Effector memory CD8-positive, alpha-beta T cell (primary cell): ENCODE measurements around the gene EEF1AKMT1.

Experiments used
- ATAC-seq: fragments of 150-1000 bp; cut with Tn5 transposase; replicated peaks from 2 replicates; pipeline ENCODE4 v1.10.0; 2021; ENCODE audit warnings: mild to moderate bottlenecking, moderate library complexity
- DNase-seq, 3 experiments: peaks; one replicate each; pipeline ENCODE4 v3.0.0; 2021
- H3K27ac Mint-ChIP-seq, 2 donors: one replicate each; pipeline ENCODE4 v1.8.0; 2022; ENCODE audit warnings: mild to moderate bottlenecking in 2 of 2, mixed read lengths in 2 of 2, moderate library complexity in 2 of 2
- H3K27me3 Mint-ChIP-seq, 2 donors: one replicate each; pipeline ENCODE4 v1.8.0; 2022; ENCODE audit warnings: mixed read lengths in 2 of 2
- H3K36me3 Mint-ChIP-seq: one replicate; pipeline ENCODE4 v1.8.0; 2022; ENCODE audit warnings: mild to moderate bottlenecking, moderate library complexity, mixed read lengths; ENCODE audit not compliant: insufficient read depth
- H3K4me1 Mint-ChIP-seq, 2 donors: one replicate each; pipeline ENCODE4 v1.8.0; 2022; ENCODE audit warnings: low read depth in 2 of 2, mixed read lengths in 2 of 2
- H3K4me3 Mint-ChIP-seq, 2 donors: one replicate each; pipeline ENCODE4 v1.8.0; 2022; ENCODE audit warnings: mild to moderate bottlenecking in 2 of 2, mixed read lengths in 2 of 2, moderate library complexity in 2 of 2
- H3K9me3 Mint-ChIP-seq, 2 donors: one replicate each; pipeline ENCODE4 v1.8.0; 2022; ENCODE audit warnings: mixed read lengths in 2 of 2

Gene EEF1AKMT1

DNA sequence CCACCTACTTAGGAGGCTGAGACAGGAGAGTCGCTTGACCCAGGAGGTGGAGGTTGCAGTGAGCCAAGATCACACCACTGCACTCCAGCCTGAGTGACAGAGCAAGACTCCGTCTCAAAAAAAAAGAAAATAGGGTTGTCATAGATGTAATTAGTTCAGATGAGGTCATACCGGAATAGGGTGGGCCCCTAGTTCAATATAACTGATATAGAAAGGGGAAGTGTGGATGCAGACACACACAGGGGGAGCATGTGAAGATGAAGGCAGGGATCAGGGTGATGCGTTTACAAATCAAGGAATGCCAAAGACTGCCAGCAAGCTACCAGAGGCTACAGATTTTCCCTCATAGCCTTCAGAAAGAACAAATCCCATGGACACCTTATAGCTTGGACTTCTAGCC is 24.3 kb upstream of the EEF1AKMT1 start:
- Mint-ChIP-seq H3K36me3 (peaks cover 40% of the 10 kb centered on the region), H3K27ac (peak overlapping the region; percentile 35 to 57)

DNA sequence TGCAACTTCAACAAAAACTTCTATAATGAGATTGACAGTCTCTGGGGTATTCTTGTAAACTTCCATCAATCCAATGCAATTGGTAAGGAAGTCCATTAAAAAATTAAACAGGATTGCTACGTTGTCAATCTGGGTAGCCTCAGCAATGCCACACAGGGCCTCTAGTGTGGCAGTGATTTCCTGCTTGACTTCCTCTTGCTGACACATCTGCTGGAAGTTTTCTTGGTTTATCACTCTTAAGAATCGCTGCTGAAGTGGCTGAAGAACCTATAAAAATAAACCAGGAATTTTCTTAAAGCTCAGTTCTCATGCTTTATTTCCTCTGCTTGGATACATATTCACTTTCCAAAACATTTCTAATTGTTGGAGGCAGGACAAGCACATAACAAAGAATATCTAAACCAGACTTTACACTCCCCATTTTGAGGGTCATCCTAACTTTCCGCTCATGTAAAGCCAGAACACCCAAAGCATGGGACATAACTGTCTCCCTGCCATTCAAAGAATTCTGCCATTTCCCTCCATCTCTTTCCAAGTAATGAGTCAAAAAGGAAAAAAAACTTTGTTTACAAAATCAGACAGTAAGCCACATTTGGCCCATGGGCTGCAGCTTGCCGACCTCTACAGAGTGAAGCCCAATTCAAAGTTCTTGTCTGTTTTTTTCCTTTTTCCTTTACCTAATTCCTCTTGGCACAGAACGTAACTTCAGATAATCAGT is 23.2 kb upstream of the EEF1AKMT1 start:
- Mint-ChIP-seq H3K9me3 (no peaks in the 10 kb centered on the region), H3K27ac (peak overlapping the region; percentile 35 to 57), H3K36me3 (peaks cover 38% of the 10 kb centered on the region), H3K4me3 (no peak overlapping the region), H3K27me3 (no peaks in the 10 kb centered on the region), H3K4me1 (peaks cover 8% of the 10 kb centered on the region in 2 donors)
- DNase-seq (no peak), ATAC-seq (no peak)

More for the DNA sequence above, 24.3 kb upstream of the EEF1AKMT1 start:
- ATAC-seq (no peak), DNase-seq (no peak)
- H3K4me1 Mint-ChIP-seq: peaks cover 8% of the 10 kb centered on the region in 2 donors
- H3K4me3 Mint-ChIP-seq: no peak overlapping the region
- no peaks in the 10 kb centered on the region for H3K27me3 Mint-ChIP-seq
- H3K9me3 Mint-ChIP-seq: no peaks in the 10 kb centered on the region

DNA sequence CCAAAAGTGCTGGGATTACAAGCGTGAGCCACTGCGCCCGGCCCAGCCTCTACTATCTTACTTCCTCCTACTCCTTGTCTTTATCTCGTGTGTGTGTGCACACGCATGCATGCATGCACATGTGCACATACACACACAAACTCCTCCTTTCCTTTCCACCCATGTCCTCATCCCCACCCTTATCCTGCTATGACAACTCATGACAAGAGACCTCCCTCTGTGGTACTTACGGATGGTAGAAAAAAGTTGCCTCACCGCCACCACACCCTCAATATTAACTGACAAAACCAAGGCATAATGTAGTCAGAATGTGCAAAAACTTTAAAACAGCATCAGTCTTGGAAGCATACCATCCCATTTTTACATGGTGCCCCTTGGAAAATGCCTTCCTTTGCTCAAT is 15.9 kb upstream of the EEF1AKMT1 start:
- DNase-seq (no peak), ATAC-seq (no peak)
- Mint-ChIP-seq H3K9me3 (no peaks in the 10 kb centered on the region), H3K4me3 (no peak overlapping the region), H3K36me3 (peaks cover 24% of the 10 kb centered on the region), H3K27me3 (no peaks in the 10 kb centered on the region), H3K27ac (peak overlapping the region in 1 of 2 donors; percentile 31), H3K4me1 (peaks cover 0 to 4% of the 10 kb centered on the region in 2 donors)

DNA sequence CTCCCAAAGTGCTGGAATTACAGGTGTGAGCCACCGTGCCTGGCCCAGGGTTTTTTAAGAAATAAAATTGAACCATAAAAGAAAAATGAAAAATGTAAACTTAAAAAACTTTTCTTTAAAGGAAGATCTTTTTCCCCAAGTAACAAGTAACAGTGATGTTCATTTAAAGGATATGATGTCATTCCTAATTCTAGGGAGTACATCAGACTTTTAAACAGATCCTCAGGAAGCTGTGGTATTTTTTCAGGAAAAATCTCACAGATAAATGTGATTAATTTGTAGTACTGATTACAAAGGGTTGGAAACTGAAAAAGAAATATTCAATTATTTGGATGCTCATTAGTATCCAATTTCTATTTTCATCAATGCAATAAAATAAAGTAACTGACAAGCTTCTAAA is 14.6 kb upstream of the EEF1AKMT1 start:
- no peaks in the 10 kb centered on the region for H3K9me3 Mint-ChIP-seq
- ATAC-seq (no peak), DNase-seq (no peak)
- peaks cover 26% of the 10 kb centered on the region for H3K36me3 Mint-ChIP-seq
- peaks cover 0 to 4% of the 10 kb centered on the region in 2 donors for H3K4me1 Mint-ChIP-seq
- no peak overlapping the region for H3K27ac Mint-ChIP-seq
- H3K27me3 Mint-ChIP-seq: no peaks in the 10 kb centered on the region
- no peak overlapping the region for H3K4me3 Mint-ChIP-seq

DNA sequence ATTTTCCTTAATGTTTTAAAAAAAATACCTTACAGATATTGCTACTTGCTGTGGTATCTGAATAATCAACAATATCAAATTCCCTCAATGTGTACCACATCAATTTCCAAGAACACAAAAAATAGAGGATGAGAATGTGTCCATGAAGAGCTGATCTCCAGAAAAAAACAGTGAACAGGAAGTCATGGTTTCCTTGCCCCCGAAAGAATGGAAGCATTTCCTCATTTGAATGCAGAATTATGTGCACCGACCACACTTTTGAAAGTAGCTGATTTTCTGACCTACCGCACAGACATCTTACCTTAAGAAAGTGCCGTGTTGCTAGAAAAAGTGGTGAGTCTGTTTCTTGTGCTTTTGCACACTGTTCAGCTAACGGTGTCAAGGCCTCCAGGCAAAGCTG is 13.4 kb upstream of the EEF1AKMT1 start:
- no peak for DNase-seq
- no peaks in the 10 kb centered on the region for H3K27me3 Mint-ChIP-seq
- H3K9me3 Mint-ChIP-seq: no peaks in the 10 kb centered on the region
- ATAC-seq: no peak
- peaks cover 26% of the 10 kb centered on the region for H3K36me3 Mint-ChIP-seq
- H3K27ac Mint-ChIP-seq: no peak overlapping the region
- peaks cover 0 to 4% of the 10 kb centered on the region in 2 donors for H3K4me1 Mint-ChIP-seq
- no peak overlapping the region for H3K4me3 Mint-ChIP-seq

DNA sequence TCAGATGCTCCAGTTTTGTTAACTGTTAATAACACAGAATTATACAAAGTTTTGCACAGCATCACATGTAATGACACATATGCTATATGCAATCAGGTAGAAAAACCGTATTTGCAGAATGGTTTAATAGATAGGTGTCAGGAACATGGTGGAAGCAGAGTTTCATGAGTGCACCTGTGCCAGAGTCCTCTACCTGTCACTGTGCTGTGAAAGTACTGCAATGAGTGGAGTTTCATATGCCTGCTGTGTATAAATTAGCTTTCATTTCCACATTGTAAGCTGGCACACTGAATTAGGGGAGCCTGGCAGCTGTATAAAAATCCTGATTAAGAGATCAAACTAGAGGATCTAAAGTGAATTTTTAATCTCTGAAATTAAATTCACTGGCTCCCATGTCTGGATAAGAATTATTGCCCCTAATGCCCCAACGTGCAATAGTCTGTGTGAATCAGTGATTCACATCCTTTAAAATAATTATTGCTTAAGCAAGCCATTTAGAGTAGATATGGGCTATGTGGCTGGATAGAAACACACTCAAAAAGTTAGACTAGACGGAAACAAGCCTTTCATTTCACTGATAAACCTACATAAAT is 8.5 kb upstream of the EEF1AKMT1 start:
- no peak for DNase-seq

DNA sequence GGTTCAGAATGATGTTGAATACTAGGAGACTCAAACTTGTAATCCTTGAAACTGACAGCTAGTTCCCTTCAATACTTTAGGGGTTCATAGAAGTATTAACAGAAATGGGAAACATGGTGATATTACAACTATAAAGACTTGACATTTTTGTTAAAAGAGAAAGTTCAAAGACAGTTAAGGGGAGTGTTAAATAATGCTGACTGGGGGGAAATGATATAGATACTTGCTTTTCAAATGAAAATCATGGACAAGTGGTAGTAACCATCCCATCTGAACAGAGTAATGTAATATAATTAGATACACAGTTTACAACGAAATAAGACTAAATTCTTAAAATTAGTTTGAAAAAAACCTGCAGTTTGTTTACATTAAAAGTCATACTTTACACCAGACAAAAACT is 6.6 kb upstream of the EEF1AKMT1 start:
- Mint-ChIP-seq H3K4me1 (no peaks in the 10 kb centered on the region), H3K9me3 (no peaks in the 10 kb centered on the region), H3K27me3 (no peaks in the 10 kb centered on the region), H3K4me3 (no peak overlapping the region), H3K36me3 (peaks cover 10% of the 10 kb centered on the region), H3K27ac (peak overlapping the region in 1 of 2 donors; percentile 65)
- ATAC-seq: no peak
- no peak for DNase-seq

More for the DNA sequence above, 8.5 kb upstream of the EEF1AKMT1 start:
- ATAC-seq: no peak
- H3K36me3 Mint-ChIP-seq: peaks cover 15% of the 10 kb centered on the region
- H3K4me1 Mint-ChIP-seq: no peaks in the 10 kb centered on the region
- no peak overlapping the region for H3K27ac Mint-ChIP-seq
- H3K27me3 Mint-ChIP-seq: no peaks in the 10 kb centered on the region
- H3K4me3 Mint-ChIP-seq: no peak overlapping the region
- no peaks in the 10 kb centered on the region for H3K9me3 Mint-ChIP-seq

DNA sequence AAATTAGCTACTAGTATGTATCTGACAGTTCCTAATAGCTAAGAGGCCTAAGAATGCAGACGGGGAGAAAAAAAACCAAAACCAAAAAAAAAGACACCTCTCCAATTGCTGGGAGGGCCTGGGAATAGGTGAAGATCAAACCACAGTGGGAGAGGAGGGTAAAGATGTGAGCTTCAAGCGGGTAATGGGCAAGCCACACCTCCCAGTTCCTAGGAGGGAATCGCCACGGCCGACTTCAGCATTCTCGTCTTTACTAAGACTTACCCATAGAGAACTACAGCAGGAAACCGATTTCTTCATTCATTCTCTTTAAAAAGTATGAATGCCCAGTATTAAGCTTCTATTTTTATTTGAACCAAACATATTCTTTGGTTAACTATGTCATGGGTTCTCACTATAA is 5.6 kb upstream of the EEF1AKMT1 start:
- Mint-ChIP-seq H3K36me3 (peaks cover 8% of the 10 kb centered on the region), H3K27me3 (no peaks in the 10 kb centered on the region), H3K4me1 (no peaks in the 10 kb centered on the region), H3K9me3 (no peaks in the 10 kb centered on the region), H3K4me3 (no peak overlapping the region), H3K27ac (no peak overlapping the region)
- ATAC-seq (no peak), DNase-seq (no peak)

DNA sequence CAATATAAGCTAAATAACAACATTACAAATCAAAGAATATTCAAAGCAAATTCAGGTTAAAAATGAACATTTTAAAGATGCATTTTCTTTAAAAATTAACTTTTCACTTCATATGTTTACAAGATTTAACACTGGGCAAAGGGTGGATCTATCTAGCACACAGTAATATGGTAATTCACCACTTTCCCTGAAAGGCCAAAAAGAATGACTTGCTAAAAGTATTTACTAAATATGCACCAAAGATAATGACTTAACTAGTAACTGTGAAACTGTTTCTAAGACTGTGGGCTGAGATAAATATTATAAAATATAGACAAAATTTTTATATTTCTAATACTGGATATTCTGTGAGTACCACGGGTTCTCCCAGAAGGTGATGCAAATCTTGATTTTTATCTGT is 4.5 kb upstream of the EEF1AKMT1 start:
- H3K4me1 Mint-ChIP-seq: peaks cover 4 to 5% of the 10 kb centered on the region in 2 donors
- no peak for DNase-seq
- no peaks in the 10 kb centered on the region for H3K9me3 Mint-ChIP-seq
- H3K4me3 Mint-ChIP-seq: no peak overlapping the region
- H3K36me3 Mint-ChIP-seq: peaks cover 16% of the 10 kb centered on the region
- H3K27ac Mint-ChIP-seq: no peak overlapping the region
- no peaks in the 10 kb centered on the region for H3K27me3 Mint-ChIP-seq
- ATAC-seq: no peak

DNA sequence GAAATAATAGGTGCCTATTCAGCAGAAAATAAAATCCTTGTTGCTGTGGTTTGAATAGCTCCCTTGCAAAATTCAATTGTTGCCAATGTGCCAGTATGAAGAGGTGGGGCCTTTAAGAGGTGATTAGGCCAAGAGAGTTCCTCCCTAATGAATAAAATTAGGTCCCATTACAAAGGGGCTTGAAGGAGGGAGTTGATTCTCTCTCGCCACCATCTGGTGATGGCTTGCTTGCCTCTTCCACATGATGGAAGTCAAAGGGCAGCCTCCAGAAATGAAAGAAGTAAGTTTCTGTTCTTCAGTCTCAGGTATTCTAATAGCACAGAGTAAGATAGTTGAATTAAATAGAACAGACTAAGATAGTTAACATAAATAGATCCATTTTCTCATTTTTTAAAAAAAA is 3.0 kb upstream of the EEF1AKMT1 start:
- H3K27ac Mint-ChIP-seq: no peak overlapping the region
- H3K36me3 Mint-ChIP-seq: peaks cover 19% of the 10 kb centered on the region

DNA sequence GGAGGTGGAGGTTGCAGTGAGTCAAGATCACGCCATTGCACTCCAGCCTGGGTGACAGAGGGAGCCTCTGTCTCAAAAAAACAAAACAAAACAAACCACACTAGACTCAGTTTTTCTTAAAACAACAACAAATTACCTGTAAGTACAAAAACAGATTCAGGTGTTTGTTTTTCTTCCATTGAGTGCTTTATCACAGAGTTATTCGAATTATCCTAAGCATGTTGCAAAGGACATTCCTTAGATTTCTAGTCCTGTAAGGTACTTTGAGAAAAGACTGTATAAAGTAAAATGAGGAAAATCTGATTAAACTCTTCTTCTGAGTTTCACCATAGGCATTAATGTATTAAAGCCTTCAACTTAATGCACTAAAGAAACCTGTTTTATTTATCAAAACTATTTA is 2.2 kb upstream of the EEF1AKMT1 start:
- no peak overlapping the region for H3K4me3 Mint-ChIP-seq
- no peak overlapping the region for H3K27ac Mint-ChIP-seq
- H3K4me1 Mint-ChIP-seq: peaks cover 10 to 17% of the 10 kb centered on the region in 2 donors
- ATAC-seq (no peak), DNase-seq (no peak)
- no peaks in the 10 kb centered on the region for H3K27me3 Mint-ChIP-seq
- peaks cover 15% of the 10 kb centered on the region for H3K36me3 Mint-ChIP-seq
- no peaks in the 10 kb centered on the region for H3K9me3 Mint-ChIP-seq

More for the DNA sequence above, 3.0 kb upstream of the EEF1AKMT1 start:
- H3K9me3 Mint-ChIP-seq: no peaks in the 10 kb centered on the region
- no peak for ATAC-seq
- no peak overlapping the region for H3K4me3 Mint-ChIP-seq
- no peak for DNase-seq
- peaks cover 8 to 17% of the 10 kb centered on the region in 2 donors for H3K4me1 Mint-ChIP-seq
- no peaks in the 10 kb centered on the region for H3K27me3 Mint-ChIP-seq

DNA sequence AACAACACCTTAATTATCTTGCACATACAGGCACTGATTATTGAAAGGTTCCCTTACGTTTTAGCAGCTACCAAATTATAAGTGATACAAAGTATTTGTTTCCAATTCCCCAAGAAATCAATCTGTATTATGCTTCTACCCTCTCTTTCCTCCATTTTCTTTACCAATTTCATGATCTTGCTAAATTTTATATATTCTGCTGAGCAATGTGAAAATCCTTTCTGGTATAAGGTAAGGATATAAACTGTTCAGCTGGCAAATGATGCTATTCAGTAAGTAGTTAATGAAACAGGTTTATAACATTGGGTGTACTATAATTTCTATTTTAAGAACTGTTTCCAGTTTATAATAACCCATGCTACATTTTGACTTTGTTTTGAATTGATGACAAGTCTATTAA is 985 bp upstream of the EEF1AKMT1 start:
- Mint-ChIP-seq H3K4me1 (peaks cover 10 to 17% of the 10 kb centered on the region in 2 donors), H3K27me3 (no peaks in the 10 kb centered on the region), H3K36me3 (peaks cover 19% of the 10 kb centered on the region), H3K27ac (peak overlapping the region in 1 of 2 donors; percentile 91), H3K4me3 (peak overlapping the region; percentile 77 to 90), H3K9me3 (no peaks in the 10 kb centered on the region)
- ATAC-seq (no peak), DNase-seq (no peak)

DNA sequence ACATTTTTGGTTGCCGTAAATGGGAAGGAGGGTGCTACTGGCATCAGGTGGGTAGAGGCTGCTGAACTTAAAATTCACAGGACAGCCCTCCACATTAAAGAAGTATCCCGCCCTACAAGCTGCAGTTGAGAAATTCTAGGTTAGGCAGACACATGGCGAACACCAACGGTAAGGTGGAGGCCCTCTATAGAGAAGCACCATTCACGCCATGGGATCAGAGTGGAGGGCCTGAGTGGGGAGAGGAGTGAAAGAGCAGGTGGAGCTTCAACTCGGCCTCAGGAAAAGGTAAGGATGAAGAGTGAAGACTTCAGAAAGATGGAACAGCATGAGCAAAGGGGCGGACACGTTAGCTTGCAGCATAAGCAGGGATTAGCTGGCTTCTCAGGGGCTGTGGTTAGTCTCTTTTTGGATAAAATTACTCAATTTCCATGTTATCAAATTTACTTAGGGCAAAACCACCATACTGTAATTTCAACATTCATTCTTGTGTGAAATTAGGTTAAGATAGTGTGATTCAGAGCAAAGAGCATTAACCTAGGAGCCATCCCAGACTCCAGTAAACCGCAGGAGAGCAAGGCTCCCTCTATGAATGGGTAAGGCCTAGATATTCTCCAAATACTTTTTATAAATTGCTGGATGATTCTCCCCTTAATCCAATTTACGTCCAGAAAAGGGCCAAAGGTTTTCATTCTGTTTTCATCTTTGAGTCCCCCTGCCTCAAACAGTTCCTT is 1.2 kb downstream of the EEF1AKMT1 start:
- H3K27ac Mint-ChIP-seq: peak overlapping the region; percentile 91 to 98
- peaks cover 19% of the 10 kb centered on the region for H3K36me3 Mint-ChIP-seq
- H3K27me3 Mint-ChIP-seq: no peaks in the 10 kb centered on the region
- peaks cover 0 to 6% of the 10 kb centered on the region in 2 donors for H3K9me3 Mint-ChIP-seq
- DNase-seq (no peak), ATAC-seq (no peak)
- H3K4me3 Mint-ChIP-seq: peak overlapping the region; percentile 77 to 90
- H3K4me1 Mint-ChIP-seq: peaks cover 10 to 17% of the 10 kb centered on the region in 2 donors

DNA sequence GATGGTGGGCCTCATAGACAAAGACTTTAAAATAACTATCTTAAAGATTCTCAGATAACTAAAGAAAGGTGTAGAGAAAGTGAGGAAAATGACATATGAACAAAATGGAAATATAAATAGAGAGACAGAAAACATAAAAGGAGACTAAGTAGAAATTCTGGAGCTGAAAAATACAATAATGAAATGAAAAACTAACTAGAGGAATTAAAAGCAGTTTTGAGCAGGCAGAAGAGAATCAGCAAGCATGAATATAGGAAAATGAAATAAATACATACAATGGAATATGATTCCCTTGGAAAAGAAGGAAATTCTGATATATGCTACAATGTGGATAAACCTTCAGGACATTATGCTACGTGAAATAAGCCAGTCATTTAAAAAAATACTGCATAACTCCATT is 3.9 kb downstream of the EEF1AKMT1 start:
- Mint-ChIP-seq H3K36me3 (peaks cover 21% of the 10 kb centered on the region), H3K4me1 (peaks cover 10 to 17% of the 10 kb centered on the region in 2 donors), H3K4me3 (no peak overlapping the region), H3K27me3 (no peaks in the 10 kb centered on the region), H3K9me3 (peaks cover 0 to 11% of the 10 kb centered on the region in 2 donors), H3K27ac (no peak overlapping the region)
- DNase-seq (no peak), ATAC-seq (no peak)
